ENCODE results near the gene RACGAP1.

DNA sequence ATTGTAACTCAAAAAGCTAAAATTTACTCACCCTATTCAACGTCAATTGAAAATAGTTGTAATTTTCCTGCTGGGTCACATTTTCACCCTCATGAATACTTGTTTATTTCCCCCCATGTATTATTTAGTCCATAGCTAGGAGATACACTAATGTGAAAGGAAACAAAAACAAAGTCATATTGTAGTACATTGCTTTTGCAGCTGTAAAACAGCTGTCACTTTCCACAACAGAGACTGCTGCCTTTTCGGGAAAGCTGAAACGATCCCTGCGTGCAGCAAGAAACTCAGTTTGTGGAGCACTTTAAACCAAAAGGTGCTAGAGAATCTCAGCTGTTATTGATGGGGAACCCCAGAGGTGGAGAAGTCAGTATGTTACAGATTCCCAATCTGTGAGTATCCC lies 4.3 kb downstream of the RACGAP1 start:
- TF ChIP-seq TAF1 (IDR thresholded peaks at IDR 0.05; ENCODE audit: borderline replicate concordance, low read depth, low read length) (no peak), FOXJ3 (CRISPR knock-in tag; IDR thresholded peaks at IDR 0.05) (no peak), SIN3A (IDR thresholded peaks at IDR 0.05; ENCODE audit: borderline replicate concordance, low read depth, low read length) (no peak), GABPA (IDR thresholded peaks at IDR 0.05; ENCODE audit: low read depth) (no peak), RFX5 (IDR thresholded peaks at IDR 0.05; ENCODE audit: low read length) (no peak)
- TF ChIP-seq, protein P1, sequence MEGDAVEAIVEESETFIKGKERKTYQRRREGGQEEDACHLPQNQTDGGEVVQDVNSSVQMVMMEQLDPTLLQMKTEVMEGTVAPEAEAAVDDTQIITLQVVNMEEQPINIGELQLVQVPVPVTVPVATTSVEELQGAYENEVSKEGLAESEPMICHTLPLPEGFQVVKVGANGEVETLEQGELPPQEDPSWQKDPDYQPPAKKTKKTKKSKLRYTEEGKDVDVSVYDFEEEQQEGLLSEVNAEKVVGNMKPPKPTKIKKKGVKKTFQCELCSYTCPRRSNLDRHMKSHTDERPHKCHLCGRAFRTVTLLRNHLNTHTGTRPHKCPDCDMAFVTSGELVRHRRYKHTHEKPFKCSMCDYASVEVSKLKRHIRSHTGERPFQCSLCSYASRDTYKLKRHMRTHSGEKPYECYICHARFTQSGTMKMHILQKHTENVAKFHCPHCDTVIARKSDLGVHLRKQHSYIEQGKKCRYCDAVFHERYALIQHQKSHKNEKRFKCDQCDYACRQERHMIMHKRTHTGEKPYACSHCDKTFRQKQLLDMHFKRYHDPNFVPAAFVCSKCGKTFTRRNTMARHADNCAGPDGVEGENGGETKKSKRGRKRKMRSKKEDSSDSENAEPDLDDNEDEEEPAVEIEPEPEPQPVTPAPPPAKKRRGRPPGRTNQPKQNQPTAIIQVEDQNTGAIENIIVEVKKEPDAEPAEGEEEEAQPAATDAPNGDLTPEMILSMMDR (IDR thresholded peaks at IDR 0.05), result no peak
- TF ChIP-seq, protein P2, sequence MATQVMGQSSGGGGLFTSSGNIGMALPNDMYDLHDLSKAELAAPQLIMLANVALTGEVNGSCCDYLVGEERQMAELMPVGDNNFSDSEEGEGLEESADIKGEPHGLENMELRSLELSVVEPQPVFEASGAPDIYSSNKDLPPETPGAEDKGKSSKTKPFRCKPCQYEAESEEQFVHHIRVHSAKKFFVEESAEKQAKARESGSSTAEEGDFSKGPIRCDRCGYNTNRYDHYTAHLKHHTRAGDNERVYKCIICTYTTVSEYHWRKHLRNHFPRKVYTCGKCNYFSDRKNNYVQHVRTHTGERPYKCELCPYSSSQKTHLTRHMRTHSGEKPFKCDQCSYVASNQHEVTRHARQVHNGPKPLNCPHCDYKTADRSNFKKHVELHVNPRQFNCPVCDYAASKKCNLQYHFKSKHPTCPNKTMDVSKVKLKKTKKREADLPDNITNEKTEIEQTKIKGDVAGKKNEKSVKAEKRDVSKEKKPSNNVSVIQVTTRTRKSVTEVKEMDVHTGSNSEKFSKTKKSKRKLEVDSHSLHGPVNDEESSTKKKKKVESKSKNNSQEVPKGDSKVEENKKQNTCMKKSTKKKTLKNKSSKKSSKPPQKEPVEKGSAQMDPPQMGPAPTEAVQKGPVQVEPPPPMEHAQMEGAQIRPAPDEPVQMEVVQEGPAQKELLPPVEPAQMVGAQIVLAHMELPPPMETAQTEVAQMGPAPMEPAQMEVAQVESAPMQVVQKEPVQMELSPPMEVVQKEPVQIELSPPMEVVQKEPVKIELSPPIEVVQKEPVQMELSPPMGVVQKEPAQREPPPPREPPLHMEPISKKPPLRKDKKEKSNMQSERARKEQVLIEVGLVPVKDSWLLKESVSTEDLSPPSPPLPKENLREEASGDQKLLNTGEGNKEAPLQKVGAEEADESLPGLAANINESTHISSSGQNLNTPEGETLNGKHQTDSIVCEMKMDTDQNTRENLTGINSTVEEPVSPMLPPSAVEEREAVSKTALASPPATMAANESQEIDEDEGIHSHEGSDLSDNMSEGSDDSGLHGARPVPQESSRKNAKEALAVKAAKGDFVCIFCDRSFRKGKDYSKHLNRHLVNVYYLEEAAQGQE (IDR thresholded peaks at IDR 0.05; ENCODE audit: low read depth, low read length), result no peak
